HG03460 (cell line): ENCODE measurements around the gene PLAGL1.
"Not testable (repeated sequence)": the region's sequence is repeated elsewhere in the genome, so short reads cannot be mapped to it uniquely, and the experiment has no call there.

Source experiments
- ATAC-seq: cut with Tn5 transposase; IDR thresholded peaks from one replicate; pipeline ENCODE4 v1.9.1; 2021; ENCODE audit not compliant: unreplicated experiment

The PLAGL1 gene

GRCh38 chr6:144008120-144008811 is at the start of gene PLAGL1:
Gene PLAGL1 (minus strand): TSS chr6:144008259. CDS start chr6:143948136, 60,123 bp downstream.
- peak; percentile 70 for ATAC-seq

GRCh38 chr6:144055121-144055931 is 47.3 kb upstream of the PLAGL1 start:
- peak; percentile 86 for ATAC-seq

- no peak for ATAC-seq
Measured at GRCh38 chr6:144053601-144054000, 45.5 kb upstream of the PLAGL1 start.

- no peak for ATAC-seq
Measured at GRCh38 chr6:144052488-144052887, 44.4 kb upstream of the PLAGL1 start.

GRCh38 chr6:144049386-144049785 is 41.3 kb upstream of the PLAGL1 start:
- ATAC-seq: no peak

- no peak for ATAC-seq
Measured at GRCh38 chr6:144047688-144048087, 39.6 kb upstream of the PLAGL1 start.

GRCh38 chr6:144046672-144047071 is 38.6 kb upstream of the PLAGL1 start:
- ATAC-seq: not testable (repeated sequence)

- not testable (repeated sequence) for ATAC-seq
Measured at GRCh38 chr6:144044989-144045388, 36.9 kb upstream of the PLAGL1 start.

- ATAC-seq: no peak
Measured at GRCh38 chr6:144036835-144037195, 28.8 kb upstream of the PLAGL1 start.

- ATAC-seq: peak; percentile 90
Measured at GRCh38 chr6:144036064-144036834, 28.2 kb upstream of the PLAGL1 start.

GRCh38 chr6:144035416-144035815 is 27.4 kb upstream of the PLAGL1 start:
- ATAC-seq: no peak

GRCh38 chr6:144033816-144034735 is 26.0 kb upstream of the PLAGL1 start:
- ATAC-seq: no peak

- ATAC-seq: no peak
Measured at GRCh38 chr6:144029452-144029851, 21.4 kb upstream of the PLAGL1 start.

- peak; percentile 54 for ATAC-seq
Measured at GRCh38 chr6:144027932-144028587, 20.0 kb upstream of the PLAGL1 start.

GRCh38 chr6:144023216-144023615 is 15.2 kb upstream of the PLAGL1 start:
- no peak for ATAC-seq

- ATAC-seq: no peak
Measured at GRCh38 chr6:144019929-144020328, 11.9 kb upstream of the PLAGL1 start.

GRCh38 chr6:144017166-144018094 is 9.4 kb upstream of the PLAGL1 start:
- no peak for ATAC-seq

- ATAC-seq: no peak
Measured at GRCh38 chr6:144013486-144013909, 5.4 kb upstream of the PLAGL1 start.

GRCh38 chr6:144012534-144012933 is 4.5 kb upstream of the PLAGL1 start:
- no peak for ATAC-seq
